K562 (cell line): ENCODE data around the gene CD34. TPM values are rescaled to one million over a fixed set of nuclear protein-coding genes. Genes with fewer than 3 reads are reported as not detected.

Experiments used
- ATF1 ChIP-seq, 2 experiments: fragments of 450-650 bp in 1 of 2; IDR thresholded peaks; 2 replicates each; pipeline ENCODE4 v1.6.1; 2016; ENCODE audit warnings: missing compliant biosample characterization in 1 of 2, missing genetic modification characterization in 1 of 2
- DIDO1 ChIP-seq: fragments of 450-650 bp; IDR thresholded peaks from 2 replicates; pipeline ENCODE4 v1.6.1; 2016; ENCODE audit warnings: low read depth, missing biosample characterization, missing genetic modification characterization
- EGR1 ChIP-seq: fragments of 450-650 bp; conservative IDR thresholded peaks from 2 replicates; pipeline ENCODE4 v1.6.1; 2017; ENCODE audit warnings: mild to moderate bottlenecking
- EWSR1 ChIP-seq: fragments of 450-650 bp; IDR thresholded peaks from 2 replicates; pipeline ENCODE4 v1.6.1; 2018; ENCODE audit warnings: borderline replicate concordance, mild to moderate bottlenecking, low read depth, moderate library complexity; ENCODE audit not compliant: partially characterized antibody
- KLF10 ChIP-seq: fragments of 250-450 bp; sonication (Bioruptor Pico); IDR thresholded peaks from 2 replicates; pipeline ENCODE4 v1.6.1; 2021; ENCODE audit warnings: matching md5 sums
- MBD2 ChIP-seq: sonication (generic); IDR thresholded peaks from 2 replicates; pipeline ENCODE4 v1.6.1; 2016; ENCODE audit warnings: low read depth, borderline replicate concordance
- MTA2 ChIP-seq: fragments of 450-650 bp; IDR thresholded peaks from 2 replicates; pipeline ENCODE4 v1.6.1; 2016; ENCODE audit warnings: low read depth
- NCOR1 ChIP-seq: fragments of 450-650 bp; IDR thresholded peaks from 2 replicates; pipeline ENCODE4 v1.6.1; 2016; ENCODE audit warnings: mild to moderate bottlenecking, moderate library complexity
- RAD21 ChIP-seq, 2 experiments: fragments of 250-450 bp in 1 of 2; fragments of 450-650 bp in 1 of 2; sonication (Bioruptor Pico) in 1 of 2; formaldehyde crosslinking in 1 of 2; IDR thresholded peaks in 1 of 2; conservative IDR thresholded peaks in 1 of 2; 2 replicates each; pipeline versions ENCODE4 v1.4.0 to v1.8.0; 2020 to 2022; ENCODE audit warnings: mild to moderate bottlenecking in 2 of 2, moderate library complexity in 1 of 2
- RCOR1 ChIP-seq, 2 experiments: IDR thresholded peaks; 2 replicates each; pipeline ENCODE4 v1.6.1; 2012; ENCODE audit warnings: low read depth in 2 of 2, low read length in 2 of 2, borderline replicate concordance in 1 of 2, improper control_type of control experiment in 1 of 2
- STAT5A ChIP-seq: IDR thresholded peaks from 2 replicates; pipeline ENCODE4 v1.6.1; 2012; ENCODE audit warnings: low read length, inconsistent platforms, borderline replicate concordance
- TRIM24 ChIP-seq, 2 experiments: fragments of 450-650 bp; IDR thresholded peaks; 2 replicates each; pipeline ENCODE4 v1.6.1; 2016
- YY1 ChIP-seq, 3 experiments: IDR thresholded peaks; 2 replicates each; pipeline ENCODE4 v1.6.1; 2011; ENCODE audit warnings: low read length in 2 of 3, mild to moderate bottlenecking in 2 of 3, moderate library complexity in 2 of 3, borderline replicate concordance in 1 of 3, control low read depth in 1 of 3, low read depth in 1 of 3; ENCODE audit not compliant: insufficient read depth in 3 of 3, insufficient replicate concordance in 2 of 3, control insufficient read depth in 1 of 3, insufficient read length in 1 of 3; ENCODE audit errors: extremely low read depth in 1 of 3
- ZNF197 ChIP-seq: fragments of 200-800 bp; sonication (Bioruptor generic); IDR thresholded peaks from 2 replicates; pipeline ENCODE4 v1.6.1; 2016; ENCODE audit warnings: low read depth, missing genetic modification characterization, missing compliant biosample characterization
- ZNF431 ChIP-seq: sonication (generic); formaldehyde crosslinking; IDR thresholded peaks from 2 replicates; pipeline ENCODE4 v1.8.0; 2022; ENCODE audit warnings: mild to moderate bottlenecking, missing genetic modification reagents
- ZNF444 ChIP-seq: fragments of 250-450 bp; sonication (Bioruptor Pico); IDR thresholded peaks from 2 replicates; pipeline ENCODE4 v1.4.0; 2020; ENCODE audit warnings: mild to moderate bottlenecking, moderate library complexity
- ZNF584 ChIP-seq: fragments of 200-800 bp; sonication (Bioruptor generic); IDR thresholded peaks from 2 replicates; pipeline ENCODE4 v1.6.1; 2016; ENCODE audit warnings: low read depth, mild to moderate bottlenecking, missing genetic modification characterization, missing compliant biosample characterization
- polyA plus RNA-seq, 8 experiments: library from polyadenylated mRNA; depleted of rRNA in 4 of 8; stranded (reverse) in 5 of 8; unstranded in 3 of 8; fragments of >200 nt; fragmentation: Nextera tagmentation in 2 of 8; fragmentation: Illumina TruSeq in 1 of 8; extraction: Ambion mirVana in 2 of 8; extraction: Trizol in 1 of 8; gene quantifications; 2 replicates each; pipeline versions ENCODE4 v1.2.1 to v1.2.3, GENCODE V29; 2011 to 2014; ENCODE audit warnings: inconsistent platforms in 1 of 8, missing spikeins in 1 of 8
- total RNA-seq, 7 experiments: library from RNA; depleted of rRNA in 6 of 7; stranded (reverse); fragments of >200 nt in 6 of 7; fragmentation: Illumina TruSeq in 2 of 7; extraction: Trizol in 2 of 7; gene quantifications; 2 replicates each; pipeline versions ENCODE4 v1.2.1 to v1.2.3, GENCODE V29; 2011 to 2021; ENCODE audit warnings: low replicate concordance in 1 of 7
- TF ChIP-seq, protein P1 (sequence below): fragments of 450-650 bp; IDR thresholded peaks from 2 replicates; pipeline ENCODE4 v1.6.1; 2016; ENCODE audit warnings: low read depth, mild to moderate bottlenecking, moderate library complexity
- TF ChIP-seq, protein P2 (sequence below), 2 experiments: fragments of 450-650 bp; IDR thresholded peaks; 2 replicates each; pipeline ENCODE4 v1.6.1; 2016
- TF ChIP-seq, protein P3 (sequence below): fragments of 450-650 bp; formaldehyde crosslinking; IDR thresholded peaks from 2 replicates; pipeline ENCODE4 v1.4.0; 2020; ENCODE audit warnings: mild to moderate bottlenecking, moderate library complexity
- TF ChIP-seq, protein P4 (sequence below), 3 experiments: fragments of 200-800 bp in 1 of 3; sonication (Bioruptor generic) in 1 of 3; sonication (generic) in 1 of 3; formaldehyde crosslinking in 1 of 3; IDR thresholded peaks; 2 replicates each; pipeline versions ENCODE4 v1.6.1 to v1.8.0; 2016 to 2022; ENCODE audit warnings: mild to moderate bottlenecking in 2 of 3, missing compliant biosample characterization in 2 of 3, missing genetic modification characterization in 2 of 3, missing genetic modification reagents in 1 of 3

Gene CD34
- total and polyA plus RNA-seq, 9 of the 15 experiments (the other 6 are each of a cell fraction or from before 2014, with no cell fraction given), result not detected

DNA sequence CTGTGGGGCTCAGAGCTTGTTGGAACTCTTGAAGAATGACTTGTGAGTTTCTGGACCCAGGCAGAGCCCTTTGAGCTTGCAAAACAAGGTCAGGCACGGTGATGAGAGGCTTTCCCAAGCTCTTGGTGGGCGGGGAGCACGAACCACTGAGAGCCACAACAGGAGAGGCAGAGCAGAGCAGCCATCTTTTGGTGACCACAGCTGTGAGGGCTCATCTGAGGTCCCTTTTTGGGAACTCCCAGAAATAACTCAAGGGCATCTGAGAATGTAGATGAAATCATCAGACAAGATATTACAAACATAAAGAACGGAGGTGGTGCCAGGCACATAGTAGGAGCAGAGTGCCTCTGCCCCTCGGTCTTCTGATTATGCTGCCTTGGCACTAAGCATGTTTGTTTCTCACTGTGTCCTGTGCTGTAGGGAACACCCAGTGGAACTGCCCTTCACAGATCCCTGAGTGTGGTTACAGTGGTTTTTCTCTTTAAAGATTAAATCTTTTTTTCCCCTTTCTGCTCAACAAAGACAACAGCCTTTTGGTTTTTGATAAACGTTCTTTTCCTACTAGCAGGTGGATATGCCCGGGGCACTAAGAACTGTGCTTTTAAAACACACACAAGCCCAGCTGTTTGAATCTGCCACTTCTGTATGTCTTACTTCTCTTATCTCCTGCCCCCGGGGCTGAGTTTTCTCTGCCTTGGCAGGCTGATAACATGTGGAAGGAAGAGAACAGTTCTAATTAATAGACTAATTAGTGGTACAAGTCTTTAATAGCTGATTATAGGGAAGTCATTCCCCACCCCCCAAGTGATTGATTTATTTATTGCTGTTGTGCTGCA lies 37.7 kb downstream of the CD34 start (continued):
- TF ChIP-seq RCOR1 (IDR thresholded peaks at IDR 0.05; ENCODE audit: borderline replicate concordance in 1 of 2, low read depth in 2 of 2, low read length in 2 of 2) (peak in 1 of 2 experiments; percentile 65; a peak in 3 of 4 replicates), STAT5A (peak; percentile 43; the same call in 1 of the 2 replicates), ZNF584 (CRISPR knock-in tag) (peak; percentile 81; the same call in 1 of the 2 replicates), EGR1 (no peak), ZNF197 (peak; percentile 87), ZNF444 (CRISPR knock-in tag) (0 out of 2 replicates have a peak, but pooled peaks have one; percentile 8), NCOR1 (peak; percentile 73), DIDO1 (tag) (no peak), YY1 (IDR thresholded peaks at IDR 0.05; ENCODE audit: borderline replicate concordance in 1 of 3, control insufficient read depth in 1 of 3, extremely low read depth in 1 of 3, insufficient read depth in 3 of 3, insufficient read length in 1 of 3, insufficient replicate concordance in 2 of 3, low read depth in 1 of 3, low read length in 2 of 3) (peak in 2 of 3 experiments; percentile 24 to 80), ZNF431 (CRISPR knock-in tag) (no peak), TRIM24 (IDR thresholded peaks at IDR 0.05) (peak; percentile 51 to 66; a peak in 2 of 4 replicates), RAD21 (CRISPR knock-in tag; conservative IDR thresholded peaks at IDR 0.05 in 1 of 2, IDR thresholded peaks at IDR 0.05 in 1 of 2) (peak in 1 of 2 experiments; percentile 4; a peak in 1 of 4 replicates), EWSR1 (no peak), MTA2 (peak; percentile 72), ATF1 (CRISPR knock-in tag; IDR thresholded peaks at IDR 0.05) (no peak), ATF1 (tag; IDR thresholded peaks at IDR 0.05) (0 out of 2 replicates have a peak, but pooled peaks have one; percentile 23), MBD2 (peak; percentile 55; the same call in 1 of the 2 replicates), KLF10 (CRISPR knock-in tag) (no peak)
- TF ChIP-seq, protein P1, sequence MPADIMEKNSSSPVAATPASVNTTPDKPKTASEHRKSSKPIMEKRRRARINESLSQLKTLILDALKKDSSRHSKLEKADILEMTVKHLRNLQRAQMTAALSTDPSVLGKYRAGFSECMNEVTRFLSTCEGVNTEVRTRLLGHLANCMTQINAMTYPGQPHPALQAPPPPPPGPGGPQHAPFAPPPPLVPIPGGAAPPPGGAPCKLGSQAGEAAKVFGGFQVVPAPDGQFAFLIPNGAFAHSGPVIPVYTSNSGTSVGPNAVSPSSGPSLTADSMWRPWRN, result peak; percentile 41; the same call in 1 of the 2 replicates
- TF ChIP-seq, protein P2, sequence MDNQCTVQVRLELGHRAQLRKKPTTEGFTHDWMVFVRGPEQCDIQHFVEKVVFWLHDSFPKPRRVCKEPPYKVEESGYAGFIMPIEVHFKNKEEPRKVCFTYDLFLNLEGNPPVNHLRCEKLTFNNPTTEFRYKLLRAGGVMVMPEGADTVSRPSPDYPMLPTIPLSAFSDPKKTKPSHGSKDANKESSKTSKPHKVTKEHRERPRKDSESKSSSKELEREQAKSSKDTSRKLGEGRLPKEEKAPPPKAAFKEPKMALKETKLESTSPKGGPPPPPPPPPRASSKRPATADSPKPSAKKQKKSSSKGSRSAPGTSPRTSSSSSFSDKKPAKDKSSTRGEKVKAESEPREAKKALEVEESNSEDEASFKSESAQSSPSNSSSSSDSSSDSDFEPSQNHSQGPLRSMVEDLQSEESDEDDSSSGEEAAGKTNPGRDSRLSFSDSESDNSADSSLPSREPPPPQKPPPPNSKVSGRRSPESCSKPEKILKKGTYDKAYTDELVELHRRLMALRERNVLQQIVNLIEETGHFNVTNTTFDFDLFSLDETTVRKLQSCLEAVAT (IDR thresholded peaks at IDR 0.05), result peak in 1 of 2 experiments; percentile 92; a peak in 2 of 4 replicates
- TF ChIP-seq, protein P3, sequence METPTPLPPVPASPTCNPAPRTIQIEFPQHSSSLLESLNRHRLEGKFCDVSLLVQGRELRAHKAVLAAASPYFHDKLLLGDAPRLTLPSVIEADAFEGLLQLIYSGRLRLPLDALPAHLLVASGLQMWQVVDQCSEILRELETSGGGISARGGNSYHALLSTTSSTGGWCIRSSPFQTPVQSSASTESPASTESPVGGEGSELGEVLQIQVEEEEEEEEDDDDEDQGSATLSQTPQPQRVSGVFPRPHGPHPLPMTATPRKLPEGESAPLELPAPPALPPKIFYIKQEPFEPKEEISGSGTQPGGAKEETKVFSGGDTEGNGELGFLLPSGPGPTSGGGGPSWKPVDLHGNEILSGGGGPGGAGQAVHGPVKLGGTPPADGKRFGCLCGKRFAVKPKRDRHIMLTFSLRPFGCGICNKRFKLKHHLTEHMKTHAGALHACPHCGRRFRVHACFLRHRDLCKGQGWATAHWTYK (CRISPR knock-in tag), result 0 out of 2 replicates have a peak, but pooled peaks have one; percentile 31
- TF ChIP-seq, protein P4, sequence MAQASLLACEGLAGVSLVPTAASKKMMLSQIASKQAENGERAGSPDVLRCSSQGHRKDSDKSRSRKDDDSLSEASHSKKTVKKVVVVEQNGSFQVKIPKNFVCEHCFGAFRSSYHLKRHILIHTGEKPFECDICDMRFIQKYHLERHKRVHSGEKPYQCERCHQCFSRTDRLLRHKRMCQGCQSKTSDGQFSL (CRISPR knock-in tag; IDR thresholded peaks at IDR 0.05), result no peak
- TF ChIP-seq, protein P4 (tag; IDR thresholded peaks at IDR 0.05), result no peak
